ENCODE measurements around the gene RNF215.
"Not testable (repeated sequence)": the region's sequence is repeated elsewhere in the genome, so short reads cannot be mapped to it uniquely, and the experiment has no call there.

Gene RNF215

DNA sequence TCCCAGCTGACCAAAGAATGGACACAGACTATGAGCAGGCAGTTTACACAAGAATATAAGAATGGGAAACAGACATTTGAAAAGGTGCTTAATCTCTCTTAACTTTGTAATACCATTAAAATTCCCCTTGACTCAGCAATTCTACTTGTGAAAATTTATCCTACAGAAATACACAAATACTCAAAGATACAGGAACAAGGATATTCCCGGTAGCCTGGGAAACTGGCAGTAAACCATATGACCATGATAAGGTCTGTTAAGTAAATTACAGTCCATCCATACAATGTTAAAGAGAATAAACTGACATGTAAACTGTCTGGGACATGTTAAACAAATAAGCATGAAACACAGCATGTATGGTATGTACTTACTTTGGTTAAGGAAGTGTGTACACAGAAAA lies 29.6 kb upstream of the RNF215 start:
- DNase-seq (ENCODE audit: low read depth), result no peak
- Histone ChIP-seq H3K9ac (ENCODE audit: low read length) (no peak overlapping the region), H3K4me3 (ENCODE audit: low read length) (no peak overlapping the region), H3K4me1 (ENCODE audit: control insufficient read depth, insufficient read depth, low read length) (peaks cover 24% of the 10 kb centered on the region), H3K36me3 (ENCODE audit: control insufficient read depth, insufficient read depth, low read length, severe bottlenecking) (peaks cover 61% of the 10 kb centered on the region), H3K27me3 (replicated peaks; ENCODE audit: control insufficient read depth, insufficient read depth, low read length) (no peaks in the 10 kb centered on the region), H3K9me3 (ENCODE audit: control insufficient read depth, low read length) (no peaks in the 10 kb centered on the region)

DNA sequence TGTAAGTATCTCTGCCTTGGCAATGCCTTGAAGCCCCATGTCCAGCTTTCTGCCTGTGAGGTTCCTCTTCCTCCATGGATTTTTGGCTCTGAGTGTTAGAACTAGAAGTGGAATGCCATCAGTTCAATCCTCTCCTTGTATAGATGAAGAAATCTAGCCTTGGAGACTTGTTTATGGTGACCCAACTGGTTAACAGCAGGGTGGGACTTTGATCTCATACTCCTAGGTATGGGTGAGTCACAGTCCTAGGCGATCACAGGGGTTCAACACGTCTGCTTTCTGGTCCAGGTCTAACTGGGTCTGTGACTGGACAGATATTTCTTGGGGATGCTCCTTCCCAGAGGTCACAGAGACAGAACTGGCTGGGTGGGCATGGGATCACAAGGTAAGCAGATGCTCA lies 29.2 kb upstream of the RNF215 start:
- Histone ChIP-seq H3K4me3 (ENCODE audit: low read length) (no peak overlapping the region), H3K9ac (ENCODE audit: low read length) (no peak overlapping the region), H3K36me3 (ENCODE audit: control insufficient read depth, insufficient read depth, low read length, severe bottlenecking) (peaks cover 64% of the 10 kb centered on the region), H3K27me3 (replicated peaks; ENCODE audit: control insufficient read depth, insufficient read depth, low read length) (no peaks in the 10 kb centered on the region), H3K4me1 (ENCODE audit: control insufficient read depth, insufficient read depth, low read length) (peaks cover 19% of the 10 kb centered on the region), H3K9me3 (ENCODE audit: control insufficient read depth, low read length) (no peaks in the 10 kb centered on the region)
- no peak for DNase-seq (ENCODE audit: low read depth)

GRCh38 chr22:30414525-30415047 lies 27.4 kb upstream of the RNF215 start:
- no peak for DNase-seq (ENCODE audit: low read depth)
- peak overlapping the region; percentile 2 for H3K9ac ChIP-seq (ENCODE audit: low read length)
- peaks cover 5% of the 10 kb centered on the region for H3K4me1 ChIP-seq (ENCODE audit: control insufficient read depth, insufficient read depth, low read length)
- no peaks in the 10 kb centered on the region for H3K27me3 ChIP-seq (replicated peaks; ENCODE audit: control insufficient read depth, insufficient read depth, low read length)
- H3K36me3 ChIP-seq (ENCODE audit: control insufficient read depth, insufficient read depth, low read length, severe bottlenecking), result peaks cover 75% of the 10 kb centered on the region
- H3K4me3 ChIP-seq (ENCODE audit: low read length), result no peak overlapping the region
- H3K9me3 ChIP-seq (ENCODE audit: control insufficient read depth, low read length), result no peaks in the 10 kb centered on the region

DNA sequence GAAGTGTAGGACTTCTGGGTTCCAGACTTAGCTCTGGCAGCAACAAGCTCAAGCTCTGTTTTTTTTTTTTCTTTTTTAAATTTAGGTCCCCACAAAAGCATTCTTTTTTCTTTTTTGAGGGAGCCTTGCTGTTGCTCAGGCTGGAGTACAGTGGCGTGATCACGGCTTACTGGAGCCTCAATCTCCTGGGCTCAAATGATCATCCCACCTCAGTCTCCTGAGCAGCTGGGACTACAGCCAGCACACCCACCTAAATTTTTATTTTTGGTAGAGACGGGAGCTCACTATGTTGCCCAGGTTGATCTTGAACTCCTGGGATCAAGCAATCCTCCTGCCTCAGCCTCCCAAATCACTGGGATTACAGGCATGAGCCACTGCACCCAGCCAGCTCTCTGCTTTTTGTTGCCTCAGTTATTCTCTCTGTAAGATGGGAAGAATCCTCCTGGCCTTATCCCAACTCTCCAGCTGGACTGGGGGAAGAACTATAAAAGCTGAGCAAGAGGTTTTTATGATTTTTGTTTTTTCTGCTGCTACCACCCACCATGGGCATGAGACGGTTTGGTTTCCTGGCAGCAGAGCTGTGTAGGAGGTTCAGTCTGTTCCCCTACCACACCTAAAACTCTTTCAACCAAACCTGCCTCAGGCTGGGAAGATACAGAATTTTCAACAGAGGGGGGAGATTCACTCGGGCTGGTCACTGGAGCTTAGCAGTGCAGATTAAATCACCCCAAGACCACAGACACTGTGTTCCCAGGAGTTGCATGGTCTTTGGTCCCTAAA lies 26.7 kb upstream of the RNF215 start:
- DNase-seq (ENCODE audit: low read depth), result no peak
- H3K36me3 ChIP-seq (ENCODE audit: control insufficient read depth, insufficient read depth, low read length, severe bottlenecking), result peaks cover 70% of the 10 kb centered on the region

GRCh38 chr22:30413001-30413400 lies 25.8 kb upstream of the RNF215 start:
- H3K9ac ChIP-seq (ENCODE audit: low read length), result no peak overlapping the region
- H3K36me3 ChIP-seq (ENCODE audit: control insufficient read depth, insufficient read depth, low read length, severe bottlenecking), result peaks cover 67% of the 10 kb centered on the region
- no peak for DNase-seq (ENCODE audit: low read depth)
- H3K4me3 ChIP-seq (ENCODE audit: low read length), result no peak overlapping the region
- H3K9me3 ChIP-seq (ENCODE audit: control insufficient read depth, low read length), result no peaks in the 10 kb centered on the region
- H3K4me1 ChIP-seq (ENCODE audit: control insufficient read depth, insufficient read depth, low read length), result peaks cover 2% of the 10 kb centered on the region
- H3K27me3 ChIP-seq (replicated peaks; ENCODE audit: control insufficient read depth, insufficient read depth, low read length), result no peaks in the 10 kb centered on the region

More for the DNA sequence above, 26.7 kb upstream of the RNF215 start:
- Histone ChIP-seq H3K9me3 (ENCODE audit: control insufficient read depth, low read length) (no peaks in the 10 kb centered on the region), H3K9ac (ENCODE audit: low read length) (peak overlapping the region; percentile 2), H3K27me3 (replicated peaks; ENCODE audit: control insufficient read depth, insufficient read depth, low read length) (no peaks in the 10 kb centered on the region), H3K4me1 (ENCODE audit: control insufficient read depth, insufficient read depth, low read length) (peaks cover 2% of the 10 kb centered on the region), H3K4me3 (ENCODE audit: low read length) (no peak overlapping the region)

- Histone ChIP-seq H3K36me3 (ENCODE audit: control insufficient read depth, insufficient read depth, low read length, severe bottlenecking) (peaks cover 68% of the 10 kb centered on the region), H3K4me1 (ENCODE audit: control insufficient read depth, insufficient read depth, low read length) (peaks cover 2% of the 10 kb centered on the region), H3K27me3 (replicated peaks; ENCODE audit: control insufficient read depth, insufficient read depth, low read length) (no peaks in the 10 kb centered on the region), H3K9ac (ENCODE audit: low read length) (no peak overlapping the region), H3K4me3 (ENCODE audit: low read length) (no peak overlapping the region), H3K9me3 (ENCODE audit: control insufficient read depth, low read length) (no peaks in the 10 kb centered on the region)
- DNase-seq (ENCODE audit: low read depth), result no peak
Measured at GRCh38 chr22:30411780-30412179, 24.6 kb upstream of the RNF215 start.

- peak; percentile 65 for DNase-seq (ENCODE audit: low read depth)
- no peaks in the 10 kb centered on the region for H3K9me3 ChIP-seq (ENCODE audit: control insufficient read depth, low read length)
- H3K9ac ChIP-seq (ENCODE audit: low read length), result no peak overlapping the region
- H3K27me3 ChIP-seq (replicated peaks; ENCODE audit: control insufficient read depth, insufficient read depth, low read length), result no peaks in the 10 kb centered on the region
- peaks cover 46% of the 10 kb centered on the region for H3K36me3 ChIP-seq (ENCODE audit: control insufficient read depth, insufficient read depth, low read length, severe bottlenecking)
- H3K4me1 ChIP-seq (ENCODE audit: control insufficient read depth, insufficient read depth, low read length), result peaks cover 7% of the 10 kb centered on the region
- no peak overlapping the region for H3K4me3 ChIP-seq (ENCODE audit: low read length)
Measured at GRCh38 chr22:30408388-30409102, 21.3 kb upstream of the RNF215 start.

- Histone ChIP-seq H3K4me3 (ENCODE audit: low read length) (no peak overlapping the region), H3K4me1 (ENCODE audit: control insufficient read depth, insufficient read depth, low read length) (peaks cover 16% of the 10 kb centered on the region), H3K9ac (ENCODE audit: low read length) (no peak overlapping the region), H3K9me3 (ENCODE audit: control insufficient read depth, low read length) (no peaks in the 10 kb centered on the region), H3K27me3 (replicated peaks; ENCODE audit: control insufficient read depth, insufficient read depth, low read length) (no peaks in the 10 kb centered on the region), H3K36me3 (ENCODE audit: control insufficient read depth, insufficient read depth, low read length, severe bottlenecking) (peaks cover 32% of the 10 kb centered on the region)
- no peak for DNase-seq (ENCODE audit: low read depth)
Measured at GRCh38 chr22:30406400-30406799, 19.2 kb upstream of the RNF215 start.

DNA sequence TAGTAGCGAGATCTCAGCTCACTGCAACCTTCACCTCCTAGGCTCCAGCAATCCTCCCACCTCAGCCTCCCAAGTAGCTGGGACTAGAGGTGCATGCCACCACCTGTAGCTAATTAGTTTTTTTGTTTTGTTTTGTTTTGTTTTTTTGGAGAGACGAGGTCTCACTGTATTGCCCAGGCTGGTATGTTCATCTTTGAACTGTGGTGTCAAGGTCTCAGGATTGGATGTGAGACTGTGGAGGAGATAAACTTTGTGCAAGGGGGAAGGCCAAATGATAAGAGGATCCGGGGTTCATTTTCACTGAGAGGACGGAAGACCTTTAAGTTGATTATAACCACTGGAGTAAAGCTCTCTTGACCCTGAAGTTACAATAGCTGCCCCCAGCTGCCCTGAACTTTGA lies 18.5 kb upstream of the RNF215 start:
- H3K9me3 ChIP-seq (ENCODE audit: control insufficient read depth, low read length), result no peaks in the 10 kb centered on the region
- no peaks in the 10 kb centered on the region for H3K27me3 ChIP-seq (replicated peaks; ENCODE audit: control insufficient read depth, insufficient read depth, low read length)
- no peak overlapping the region for H3K4me3 ChIP-seq (ENCODE audit: low read length)
- H3K4me1 ChIP-seq (ENCODE audit: control insufficient read depth, insufficient read depth, low read length), result peaks cover 16% of the 10 kb centered on the region
- H3K36me3 ChIP-seq (ENCODE audit: control insufficient read depth, insufficient read depth, low read length, severe bottlenecking), result peaks cover 27% of the 10 kb centered on the region
- H3K9ac ChIP-seq (ENCODE audit: low read length), result no peak overlapping the region
- no peak for DNase-seq (ENCODE audit: low read depth)

DNA sequence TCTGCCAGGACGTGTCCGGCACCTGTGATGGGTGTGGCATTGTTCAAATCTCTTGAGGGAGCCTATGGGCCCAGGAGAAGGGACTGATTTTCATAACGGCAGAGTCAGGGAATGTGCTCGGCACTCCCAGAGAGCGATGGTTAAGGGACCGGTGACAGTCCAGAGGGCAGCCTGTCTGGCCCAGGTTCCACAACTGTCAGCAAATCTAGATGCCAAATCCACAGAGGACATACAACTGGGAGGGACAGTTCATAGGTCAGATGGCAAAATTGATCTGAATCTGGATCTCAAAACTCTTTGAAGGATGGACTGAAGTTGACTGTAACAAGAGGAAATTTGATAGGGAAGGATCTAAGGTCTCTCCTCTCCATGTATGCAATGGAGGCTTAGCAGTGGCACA lies 17.1 kb upstream of the RNF215 start:
- H3K9me3 ChIP-seq (ENCODE audit: control insufficient read depth, low read length), result no peaks in the 10 kb centered on the region
- H3K27me3 ChIP-seq (replicated peaks; ENCODE audit: control insufficient read depth, insufficient read depth, low read length), result no peaks in the 10 kb centered on the region
- no peak for DNase-seq (ENCODE audit: low read depth)
- peaks cover 27% of the 10 kb centered on the region for H3K4me1 ChIP-seq (ENCODE audit: control insufficient read depth, insufficient read depth, low read length)
- peaks cover 21% of the 10 kb centered on the region for H3K36me3 ChIP-seq (ENCODE audit: control insufficient read depth, insufficient read depth, low read length, severe bottlenecking)
- no peak overlapping the region for H3K4me3 ChIP-seq (ENCODE audit: low read length)
- H3K9ac ChIP-seq (ENCODE audit: low read length), result no peak overlapping the region

- not testable (repeated sequence) for H3K27me3 ChIP-seq (replicated peaks; ENCODE audit: control insufficient read depth, insufficient read depth, low read length); H3K9me3 ChIP-seq (ENCODE audit: control insufficient read depth, low read length); H3K9ac ChIP-seq (ENCODE audit: low read length); H3K4me3 ChIP-seq (ENCODE audit: low read length); DNase-seq (ENCODE audit: low read depth)
- Histone ChIP-seq H3K4me1 (ENCODE audit: control insufficient read depth, insufficient read depth, low read length) (peaks cover 41% of the 10 kb centered on the region), H3K36me3 (ENCODE audit: control insufficient read depth, insufficient read depth, low read length, severe bottlenecking) (peaks cover 14% of the 10 kb centered on the region)
Measured at GRCh38 chr22:30402766-30403104, 15.5 kb upstream of the RNF215 start.

Measured in adipocyte (in vitro differentiated cells).